Measurements from ENCODE around the gene MYOCOS. TPM values are rescaled to one million over a fixed set of nuclear protein-coding genes. Genes with fewer than 3 reads are reported as not detected.
A peak's percentile ranks its signal among the peaks of the same experiment; 100 is the strongest.

Gene MYOCOS
- total RNA-seq (not detected in 2 replicates), polyA plus RNA-seq (not detected in 2 replicates), polyA minus RNA-seq (0.11 TPM in 1 of 2 replicates, not detected in the other), Bru-seq, nascent RNA (percentile 27 among the genes with signal in this experiment), BruChase-seq, experiment 1, labeled RNA remaining after a 6-hour chase (percentile 30 among the genes with signal in this experiment), BruChase-seq, experiment 2, labeled RNA remaining after a 2-hour chase (percentile 23 among the genes with signal in this experiment)
- polyA plus RNA-seq (2011; cell fraction: cytosol; rRNA removed), result not detected in 2 replicates
- 0.08 and 0.09 TPM in 2 replicates for polyA plus RNA-seq (2011; cell fraction: nucleus; rRNA removed)
- polyA plus RNA-seq (2012), result not detected in 2 replicates
- polyA minus RNA-seq (2011; cell fraction: cytosol; rRNA and poly(A)+ RNA removed), result not detected
- 0.87 TPM in 1 of 2 replicates, not detected in the other for polyA minus RNA-seq (2011; cell fraction: nucleus; rRNA and poly(A)+ RNA removed)
- long read RNA-seq, result 0 reads

DNA sequence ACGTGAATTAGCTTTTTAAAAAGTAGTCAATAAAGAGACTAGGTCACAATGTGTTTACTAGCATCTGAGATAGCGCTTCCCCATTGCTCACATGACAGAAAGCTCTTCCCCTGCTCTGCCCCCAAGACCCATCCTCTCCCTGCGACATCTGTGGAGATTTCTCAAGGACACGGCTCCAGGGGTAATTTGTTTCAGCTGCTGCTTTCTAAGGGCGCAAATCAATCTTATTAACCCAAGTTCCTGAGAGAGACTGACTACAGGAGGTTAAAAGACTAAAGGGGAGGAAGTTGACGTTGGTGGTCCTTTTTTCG, at the start of gene MYOCOS:
Gene MYOCOS, plus strand, starts transcription at position 92 of the 311 bp plus-strand sequence. CDS start 1,641 bp downstream, outside the sequence.
- peaks cover 1 to 5% of the 10 kb centered on the region in 2 experiments for H3K27me3 ChIP-seq (ENCODE audit: control insufficient read depth in 2 of 2, insufficient read depth in 2 of 2, low read length in 2 of 2)
- H3K4me3 ChIP-seq (replicated peaks in 1 of 3; ENCODE audit: insufficient read depth in 1 of 3, low read depth in 1 of 3, low read length in 3 of 3), result no peak within 1 kb of the TSS
- H4K20me1 ChIP-seq (replicated peaks; ENCODE audit: control insufficient read depth, extremely low read depth, insufficient read depth, low read length), result no peaks in the 10 kb centered on the region
- H3K36me3 ChIP-seq (ENCODE audit: control insufficient read depth in 2 of 2, extremely low read depth in 1 of 2, insufficient read depth in 2 of 2, low read length in 2 of 2), result no peaks in the 10 kb centered on the region
- TF ChIP-seq JUN (IDR thresholded peaks at IDR 0.05; ENCODE audit: borderline replicate concordance, insufficient read depth, insufficient read length, low read depth), result no peak
- TF ChIP-seq EZH2 (IDR thresholded peaks at IDR 0.05; ENCODE audit: borderline replicate concordance, low read depth, low read length, severe bottlenecking), result no peak
- TF ChIP-seq MYC (IDR thresholded peaks at IDR 0.05; ENCODE audit: low read depth, low read length), result no peak
- TF ChIP-seq, protein P1, sequence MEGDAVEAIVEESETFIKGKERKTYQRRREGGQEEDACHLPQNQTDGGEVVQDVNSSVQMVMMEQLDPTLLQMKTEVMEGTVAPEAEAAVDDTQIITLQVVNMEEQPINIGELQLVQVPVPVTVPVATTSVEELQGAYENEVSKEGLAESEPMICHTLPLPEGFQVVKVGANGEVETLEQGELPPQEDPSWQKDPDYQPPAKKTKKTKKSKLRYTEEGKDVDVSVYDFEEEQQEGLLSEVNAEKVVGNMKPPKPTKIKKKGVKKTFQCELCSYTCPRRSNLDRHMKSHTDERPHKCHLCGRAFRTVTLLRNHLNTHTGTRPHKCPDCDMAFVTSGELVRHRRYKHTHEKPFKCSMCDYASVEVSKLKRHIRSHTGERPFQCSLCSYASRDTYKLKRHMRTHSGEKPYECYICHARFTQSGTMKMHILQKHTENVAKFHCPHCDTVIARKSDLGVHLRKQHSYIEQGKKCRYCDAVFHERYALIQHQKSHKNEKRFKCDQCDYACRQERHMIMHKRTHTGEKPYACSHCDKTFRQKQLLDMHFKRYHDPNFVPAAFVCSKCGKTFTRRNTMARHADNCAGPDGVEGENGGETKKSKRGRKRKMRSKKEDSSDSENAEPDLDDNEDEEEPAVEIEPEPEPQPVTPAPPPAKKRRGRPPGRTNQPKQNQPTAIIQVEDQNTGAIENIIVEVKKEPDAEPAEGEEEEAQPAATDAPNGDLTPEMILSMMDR (IDR thresholded peaks at IDR 0.05; ENCODE audit: extremely low read depth in 1 of 2, insufficient read depth in 1 of 2, low read depth in 1 of 2, low read length in 2 of 2), result no peak
- TF ChIP-seq POLR2A (IDR thresholded peaks at IDR 0.05; ENCODE audit: low read depth, low read length), result no peak
- no peak for TF ChIP-seq GATA2 (IDR thresholded peaks at IDR 0.05; ENCODE audit: insufficient read depth, insufficient read length, low read depth, low read length)
- no peak for TF ChIP-seq MAX (IDR thresholded peaks at IDR 0.05; ENCODE audit: insufficient read depth, insufficient read length)
- TF ChIP-seq FOS (IDR thresholded peaks at IDR 0.05; ENCODE audit: borderline replicate concordance, insufficient read depth, low read length), result no peak
- no peak for TF ChIP-seq POLR2AphosphoS5 (IDR thresholded peaks at IDR 0.05; ENCODE audit: insufficient read depth, low read depth, low read length)
- ChIA-PET POLR2A (no interaction called here), CTCF (interaction anchor here (1.2 to 4.4 kb wide), 2 partner anchors 10 to 23 kb away, joined by 3 to 21 read pairs; no protein-coding TSS in a partner anchor)
- dilution Hi-C loops (cut with MboI; ENCODE audit: extremely low pct_ligation_motif_present, low sequenced_read_pairs) (no loop called here), intact Hi-C loops (cut with micrococcal nuclease) (no loop called here)
- no peaks in the 10 kb centered on the region for H3K4me1 ChIP-seq (ENCODE audit: control insufficient read depth, extremely low read depth, insufficient read depth, low read length)
- no peaks in the 10 kb centered on the region for H3K9me3 ChIP-seq (replicated peaks; ENCODE audit: control insufficient read depth, insufficient read depth, low read length)
- H3K9me1 ChIP-seq (replicated peaks; ENCODE audit: control insufficient read depth, extremely low read depth, insufficient read depth, low read length), result no peaks in the 10 kb centered on the region
- H2AFZ ChIP-seq (ENCODE audit: low read depth, low read length), result no peak within 1 kb of the TSS
- no peak within 1 kb of the TSS for H3K4me2 ChIP-seq (ENCODE audit: insufficient read depth, low read length)
- no peak within 1 kb of the TSS for H3K9ac ChIP-seq (replicated peaks; ENCODE audit: extremely low read depth, insufficient read depth, low read length)
- DNase-seq (ENCODE audit: low read depth, low spot score) (no peak), FAIRE-seq (no peak)
- H3K79me2 ChIP-seq (ENCODE audit: control insufficient read depth, insufficient read depth, low read length), result no peaks in the 10 kb centered on the region
- no TSS peak for BruUV-seq (replicated peaks)
- H3K27ac ChIP-seq (ENCODE audit: insufficient read depth, low read depth, low read length), result no peak within 1 kb of the TSS
